Measurements from ENCODE around the gene ACSL4.

DNA sequence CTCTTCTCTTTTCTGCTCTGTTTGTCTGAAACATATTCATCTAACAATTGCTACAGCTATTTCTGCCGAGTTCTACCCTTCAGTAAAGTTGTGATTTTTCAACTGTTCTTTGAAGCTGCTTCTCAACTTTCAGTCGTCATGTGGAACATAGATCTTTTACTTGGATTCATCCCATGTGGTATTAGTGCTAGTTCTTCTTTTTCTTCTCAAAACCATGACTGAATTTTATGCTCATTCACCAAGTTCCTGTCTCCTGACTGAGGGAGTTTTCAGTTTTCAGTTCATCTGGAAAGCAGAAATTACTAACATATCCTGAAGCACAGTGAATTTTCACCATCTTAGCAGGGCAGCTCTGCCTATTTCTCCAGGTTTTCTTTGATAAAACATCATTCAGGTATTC, 12.1 kb downstream of the ACSL4 start:
- TF ChIP-seq, protein P1, sequence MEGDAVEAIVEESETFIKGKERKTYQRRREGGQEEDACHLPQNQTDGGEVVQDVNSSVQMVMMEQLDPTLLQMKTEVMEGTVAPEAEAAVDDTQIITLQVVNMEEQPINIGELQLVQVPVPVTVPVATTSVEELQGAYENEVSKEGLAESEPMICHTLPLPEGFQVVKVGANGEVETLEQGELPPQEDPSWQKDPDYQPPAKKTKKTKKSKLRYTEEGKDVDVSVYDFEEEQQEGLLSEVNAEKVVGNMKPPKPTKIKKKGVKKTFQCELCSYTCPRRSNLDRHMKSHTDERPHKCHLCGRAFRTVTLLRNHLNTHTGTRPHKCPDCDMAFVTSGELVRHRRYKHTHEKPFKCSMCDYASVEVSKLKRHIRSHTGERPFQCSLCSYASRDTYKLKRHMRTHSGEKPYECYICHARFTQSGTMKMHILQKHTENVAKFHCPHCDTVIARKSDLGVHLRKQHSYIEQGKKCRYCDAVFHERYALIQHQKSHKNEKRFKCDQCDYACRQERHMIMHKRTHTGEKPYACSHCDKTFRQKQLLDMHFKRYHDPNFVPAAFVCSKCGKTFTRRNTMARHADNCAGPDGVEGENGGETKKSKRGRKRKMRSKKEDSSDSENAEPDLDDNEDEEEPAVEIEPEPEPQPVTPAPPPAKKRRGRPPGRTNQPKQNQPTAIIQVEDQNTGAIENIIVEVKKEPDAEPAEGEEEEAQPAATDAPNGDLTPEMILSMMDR (IDR thresholded peaks at IDR 0.05), result no peak
- no peak for TF ChIP-seq POLR2A (IDR thresholded peaks at IDR 0.05)
